ENCODE data around the gene CMIP. TPM values are rescaled to one million over a fixed set of nuclear protein-coding genes. Genes with fewer than 3 reads are reported as not detected.

The CMIP gene
- total RNA-seq, 5 donors from 2014 or later (not counting 1 experiment from before 2014, with no cell fraction given), result 39.8 to 55.9 (median 42.6) TPM

DNA sequence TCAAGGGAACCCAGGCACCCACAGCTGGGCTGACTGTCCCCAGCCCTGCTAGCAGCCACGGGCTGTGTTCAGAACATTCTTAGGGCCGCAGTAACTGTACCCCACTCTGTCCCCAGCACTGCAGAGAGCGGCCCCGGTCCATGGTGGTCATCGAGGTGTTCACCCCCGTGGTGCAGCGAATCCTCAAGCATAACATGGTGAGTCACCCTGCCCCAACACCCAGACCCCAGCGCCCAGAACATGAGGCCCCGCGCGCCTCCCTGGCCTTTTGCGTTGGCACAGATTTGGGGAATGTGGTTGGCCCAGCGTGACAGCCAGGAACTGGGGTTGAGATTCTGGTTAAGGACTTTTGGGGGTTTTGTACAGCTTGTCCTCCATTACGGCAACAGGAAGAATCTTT lies 219.5 kb downstream of the CMIP start:
- Histone ChIP-seq H3K27me3 (replicated peaks in 1 of 2; ENCODE audit: control insufficient read depth in 2 of 2, extremely low read depth in 1 of 2, insufficient read depth in 2 of 2, low read length in 1 of 2) (no peaks in the 10 kb centered on the region), H3K4me1 (ENCODE audit: control insufficient read depth in 1 of 2, extremely low read depth in 1 of 2, insufficient read depth in 2 of 2, low read length in 2 of 2) (no peaks in the 10 kb centered on the region), H3K27ac (ENCODE audit: low read length) (no peak overlapping the region), H3K36me3 (ENCODE audit: control insufficient read depth in 2 of 2, extremely low read depth in 1 of 2, insufficient read depth in 1 of 2, low read length in 1 of 2) (peaks cover 21 to 61% of the 10 kb centered on the region in 2 donors), H3K9me3 (no peaks in the 10 kb centered on the region), H3K4me3 (ENCODE audit: control insufficient read depth in 1 of 2, extremely low read depth in 1 of 2, low read length in 1 of 2) (no peak overlapping the region)
- H3K4me3 Mint-ChIP-seq, result no peak overlapping the region
- 100% methylated on average over 1 of the region's 14 CpGs for WGBS (ENCODE audit: insufficient coverage)
- H3K36me3 Mint-ChIP-seq, result peaks cover 54% of the 10 kb centered on the region
- DNase-seq (no peak), ATAC-seq (replicated peaks in 1 of 4) (no peak)
- no peaks in the 10 kb centered on the region for H3K4me1 Mint-ChIP-seq
- no peaks in the 10 kb centered on the region for H3K27me3 Mint-ChIP-seq
- ChIA-PET POLR2A (no interaction called here), CTCF (no interaction called here)
- no peak overlapping the region for H3K27ac Mint-ChIP-seq
- no peaks in the 10 kb centered on the region for H3K9me3 Mint-ChIP-seq

- no peak overlapping the region for H3K4me3 Mint-ChIP-seq
- H3K36me3 Mint-ChIP-seq, result peaks cover 55% of the 10 kb centered on the region
- Histone ChIP-seq H3K27ac (ENCODE audit: low read length) (no peak overlapping the region), H3K9me3 (no peaks in the 10 kb centered on the region), H3K36me3 (ENCODE audit: control insufficient read depth in 2 of 2, extremely low read depth in 1 of 2, insufficient read depth in 1 of 2, low read length in 1 of 2) (peaks cover 18 to 60% of the 10 kb centered on the region in 2 donors), H3K4me1 (ENCODE audit: control insufficient read depth in 1 of 2, extremely low read depth in 1 of 2, insufficient read depth in 2 of 2, low read length in 2 of 2) (no peaks in the 10 kb centered on the region), H3K4me3 (ENCODE audit: control insufficient read depth in 1 of 2, extremely low read depth in 1 of 2, low read length in 1 of 2) (no peak overlapping the region), H3K27me3 (replicated peaks in 1 of 2; ENCODE audit: control insufficient read depth in 2 of 2, extremely low read depth in 1 of 2, insufficient read depth in 2 of 2, low read length in 1 of 2) (no peaks in the 10 kb centered on the region)
- ATAC-seq (replicated peaks in 1 of 4) (no peak), DNase-seq (no peak)
- ChIA-PET CTCF (no interaction called here), POLR2A (no interaction called here)
- no peaks in the 10 kb centered on the region for H3K27me3 Mint-ChIP-seq
- H3K4me1 Mint-ChIP-seq, result no peaks in the 10 kb centered on the region
- H3K27ac Mint-ChIP-seq, result peak overlapping the region in 1 of 2 donors; percentile 41
- no peaks in the 10 kb centered on the region for H3K9me3 Mint-ChIP-seq
- WGBS (ENCODE audit: insufficient coverage), result 91% methylated on average over 1 of the region's 4 CpGs
Observed at GRCh38 chr16:81665588-81665987, 221.0 kb downstream of the CMIP start.

GRCh38 chr16:81666113-81666512 lies 221.5 kb downstream of the CMIP start:
- H3K4me3 ChIP-seq (ENCODE audit: control insufficient read depth in 1 of 2, extremely low read depth in 1 of 2, low read length in 1 of 2), result no peak overlapping the region
- Mint-ChIP-seq H3K27ac (peak overlapping the region in 1 of 2 donors; percentile 41), H3K4me1 (no peaks in the 10 kb centered on the region), H3K36me3 (peaks cover 57% of the 10 kb centered on the region), H3K4me3 (no peak overlapping the region), H3K9me3 (no peaks in the 10 kb centered on the region), H3K27me3 (no peaks in the 10 kb centered on the region)
- no peak overlapping the region for H3K27ac ChIP-seq (ENCODE audit: low read length)
- DNase-seq (no peak), ATAC-seq (replicated peaks in 1 of 4) (no peak)
- H3K36me3 ChIP-seq (ENCODE audit: control insufficient read depth in 2 of 2, extremely low read depth in 1 of 2, insufficient read depth in 1 of 2, low read length in 1 of 2), result peaks cover 14 to 57% of the 10 kb centered on the region in 2 donors
- POLR2A ChIA-PET, result no interaction called here
- CTCF ChIA-PET, result interaction anchor here in 1 of 2 donors (0.6 kb wide), 1 partner anchor 12 kb away, joined by 11 read pairs; no protein-coding TSS in a partner anchor
- H3K27me3 ChIP-seq (replicated peaks in 1 of 2; ENCODE audit: control insufficient read depth in 2 of 2, extremely low read depth in 1 of 2, insufficient read depth in 2 of 2, low read length in 1 of 2), result no peaks in the 10 kb centered on the region
- H3K9me3 ChIP-seq, result no peaks in the 10 kb centered on the region
- WGBS (ENCODE audit: insufficient coverage), result 100% methylated on average over 2 of the region's 7 CpGs
- no peaks in the 10 kb centered on the region for H3K4me1 ChIP-seq (ENCODE audit: control insufficient read depth in 1 of 2, extremely low read depth in 1 of 2, insufficient read depth in 2 of 2, low read length in 2 of 2)

DNA sequence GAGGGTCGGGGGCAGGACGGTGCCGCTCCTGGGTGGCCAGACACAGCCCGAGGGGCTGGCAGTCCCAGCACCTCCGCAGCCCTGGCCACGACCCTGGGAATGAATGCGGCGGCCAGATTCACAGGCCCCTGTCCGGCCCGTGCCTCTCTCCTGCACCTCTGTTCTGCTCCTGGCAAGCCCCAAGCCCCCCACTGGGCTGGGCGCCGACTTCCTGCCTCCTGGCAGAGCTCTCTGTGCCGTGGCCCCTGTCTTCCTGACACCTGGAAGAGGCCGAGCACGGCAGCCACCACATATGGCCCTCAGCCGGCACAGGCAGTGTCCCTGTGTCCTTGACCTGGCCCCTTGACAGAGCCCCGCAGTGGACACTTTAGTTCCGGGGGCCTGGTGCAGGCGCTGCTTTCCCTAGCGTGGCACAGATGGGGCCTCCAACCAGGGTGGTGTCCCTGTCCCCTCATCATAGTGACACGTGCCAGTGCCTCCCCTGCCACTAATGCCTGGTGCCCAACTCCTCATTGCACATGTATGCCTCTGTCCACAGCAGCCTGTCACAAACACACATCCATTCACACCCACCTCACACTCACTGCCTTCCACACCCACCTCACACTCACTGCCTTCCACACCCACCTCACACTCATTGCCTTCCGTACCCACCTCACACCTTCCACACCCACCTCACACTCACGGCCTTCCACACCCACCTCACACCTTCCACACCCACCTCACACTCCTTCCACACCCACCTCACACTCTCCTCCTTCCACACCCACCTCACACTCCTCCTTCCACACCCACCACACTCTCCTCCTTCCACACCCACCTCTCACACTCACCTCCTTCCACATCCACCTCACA lies 223.9 kb downstream of the CMIP start:
- no peaks in the 10 kb centered on the region for H3K4me1 Mint-ChIP-seq
- no peak overlapping the region for H3K4me3 Mint-ChIP-seq
- 92% methylated on average over 21 of the region's 23 CpGs for WGBS (ENCODE audit: insufficient coverage)
- H3K36me3 Mint-ChIP-seq, result peaks cover 53% of the 10 kb centered on the region
- ATAC-seq (replicated peaks in 1 of 4) (no peak), DNase-seq (peak in 1 of 35 experiments; percentile 2)
- ChIA-PET CTCF (interaction anchor here in 1 of 2 donors (0.6 kb wide), 1 partner anchor 222 kb away, joined by 12 read pairs; no protein-coding TSS in a partner anchor), POLR2A (no interaction called here)
- H3K27ac ChIP-seq (ENCODE audit: low read length), result peak overlapping the region; percentile 29
- no peaks in the 10 kb centered on the region for H3K9me3 ChIP-seq
- H3K27ac Mint-ChIP-seq, result peak overlapping the region; percentile 36 to 40
- H3K27me3 Mint-ChIP-seq, result no peaks in the 10 kb centered on the region
- H3K4me3 ChIP-seq (ENCODE audit: control insufficient read depth in 1 of 2, extremely low read depth in 1 of 2, low read length in 1 of 2), result no peak overlapping the region
- H3K27me3 ChIP-seq (replicated peaks in 1 of 2; ENCODE audit: control insufficient read depth in 2 of 2, extremely low read depth in 1 of 2, insufficient read depth in 2 of 2, low read length in 1 of 2), result no peaks in the 10 kb centered on the region
- peaks cover 0 to 2% of the 10 kb centered on the region in 2 experiments for H3K4me1 ChIP-seq (ENCODE audit: control insufficient read depth in 1 of 2, extremely low read depth in 1 of 2, insufficient read depth in 2 of 2, low read length in 2 of 2)
- H3K9me3 Mint-ChIP-seq, result no peaks in the 10 kb centered on the region
- H3K36me3 ChIP-seq (ENCODE audit: control insufficient read depth in 2 of 2, extremely low read depth in 1 of 2, insufficient read depth in 1 of 2, low read length in 1 of 2), result peaks cover 10 to 53% of the 10 kb centered on the region in 2 donors

DNA sequence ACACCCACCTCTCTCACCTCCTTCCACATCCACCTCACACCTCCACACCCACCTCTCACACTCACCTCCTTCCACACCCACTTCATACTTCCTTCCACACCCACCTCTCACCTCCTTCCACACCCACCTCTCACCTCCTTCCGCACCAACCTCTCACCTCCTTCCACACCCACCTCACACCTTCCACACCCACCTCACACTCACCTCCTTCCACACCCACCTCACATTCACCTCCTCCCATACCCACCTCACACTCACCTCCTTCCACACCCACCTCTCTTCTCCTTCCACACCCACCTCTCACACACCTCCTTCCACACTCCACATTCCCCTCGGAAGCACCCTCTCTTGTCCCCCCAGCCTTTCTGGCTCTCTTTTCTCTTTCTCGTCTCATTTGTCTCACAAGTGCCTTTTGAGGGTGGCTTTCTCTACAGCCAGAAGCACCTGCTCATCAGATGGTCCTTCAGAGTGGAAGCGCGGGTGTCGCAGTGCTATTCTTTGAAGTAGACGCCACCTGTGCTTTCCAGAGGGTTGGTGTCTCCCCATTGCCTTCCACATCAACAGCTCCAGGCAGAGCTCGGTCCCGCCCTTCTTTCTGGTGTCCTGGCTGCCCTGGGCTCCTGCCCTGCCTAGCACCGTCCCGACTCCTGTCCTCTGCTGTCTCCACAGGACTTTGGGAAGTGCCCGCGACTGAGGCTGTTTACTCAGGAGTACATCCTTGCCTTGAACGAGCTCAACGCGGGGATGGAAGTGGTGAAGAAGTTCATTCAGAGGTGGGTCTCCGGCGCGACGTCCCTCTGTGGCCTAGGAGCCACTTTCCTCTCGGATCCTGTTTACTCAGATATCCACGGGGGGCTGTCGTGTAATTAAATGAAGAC lies 225.1 kb downstream of the CMIP start:
- H3K4me1 ChIP-seq (ENCODE audit: control insufficient read depth in 1 of 2, extremely low read depth in 1 of 2, insufficient read depth in 2 of 2, low read length in 2 of 2), result peaks cover 0 to 2% of the 10 kb centered on the region in 2 experiments
- ChIA-PET CTCF (no interaction called here), POLR2A (no interaction called here)
- no peaks in the 10 kb centered on the region for H3K4me1 Mint-ChIP-seq
- no peaks in the 10 kb centered on the region for H3K9me3 ChIP-seq
- DNase-seq (no peak), ATAC-seq (replicated peaks in 1 of 4) (no peak)
- H3K36me3 Mint-ChIP-seq, result peaks cover 45% of the 10 kb centered on the region
- H3K9me3 Mint-ChIP-seq, result no peaks in the 10 kb centered on the region
- no peak overlapping the region for H3K4me3 Mint-ChIP-seq
- H3K27ac Mint-ChIP-seq, result peak overlapping the region; percentile 28 to 78
- H3K27me3 ChIP-seq (replicated peaks in 1 of 2; ENCODE audit: control insufficient read depth in 2 of 2, extremely low read depth in 1 of 2, insufficient read depth in 2 of 2, low read length in 1 of 2), result no peaks in the 10 kb centered on the region
- peaks cover 3 to 48% of the 10 kb centered on the region in 2 donors for H3K36me3 ChIP-seq (ENCODE audit: control insufficient read depth in 2 of 2, extremely low read depth in 1 of 2, insufficient read depth in 1 of 2, low read length in 1 of 2)
- 88% methylated on average over 17 of the region's 23 CpGs for WGBS (ENCODE audit: insufficient coverage)
- H3K27ac ChIP-seq (ENCODE audit: low read length), result peak overlapping the region; percentile 38
- H3K4me3 ChIP-seq (ENCODE audit: control insufficient read depth in 1 of 2, extremely low read depth in 1 of 2, low read length in 1 of 2), result no peak overlapping the region
- H3K27me3 Mint-ChIP-seq, result no peaks in the 10 kb centered on the region

GRCh38 chr16:81671738-81672597 lies 227.4 kb downstream of the CMIP start:
- peaks cover 0 to 2% of the 10 kb centered on the region in 2 experiments for H3K4me1 ChIP-seq (ENCODE audit: control insufficient read depth in 1 of 2, extremely low read depth in 1 of 2, insufficient read depth in 2 of 2, low read length in 2 of 2)
- no peaks in the 10 kb centered on the region for H3K9me3 ChIP-seq
- ChIA-PET CTCF (no interaction called here), POLR2A (no interaction called here)
- Mint-ChIP-seq H3K27ac (no peak overlapping the region), H3K27me3 (no peaks in the 10 kb centered on the region), H3K4me3 (no peak overlapping the region), H3K4me1 (no peaks in the 10 kb centered on the region), H3K9me3 (no peaks in the 10 kb centered on the region), H3K36me3 (peaks cover 44% of the 10 kb centered on the region)
- ATAC-seq (replicated peaks in 1 of 4) (no peak), DNase-seq (no peak)
- no peaks in the 10 kb centered on the region for H3K27me3 ChIP-seq (replicated peaks in 1 of 2; ENCODE audit: control insufficient read depth in 2 of 2, extremely low read depth in 1 of 2, insufficient read depth in 2 of 2, low read length in 1 of 2)
- WGBS (ENCODE audit: insufficient coverage), result 96% methylated on average over 13 of the region's 14 CpGs
- no peak overlapping the region for H3K27ac ChIP-seq (ENCODE audit: low read length)
- H3K36me3 ChIP-seq (ENCODE audit: control insufficient read depth in 2 of 2, extremely low read depth in 1 of 2, insufficient read depth in 1 of 2, low read length in 1 of 2), result peaks cover 6 to 45% of the 10 kb centered on the region in 2 donors
- H3K4me3 ChIP-seq (ENCODE audit: control insufficient read depth in 1 of 2, extremely low read depth in 1 of 2, low read length in 1 of 2), result no peak overlapping the region

Measured in T-cell (primary cell).